GM19328 (cell line): ENCODE data around the gene TMEM53.

Experiments used
- ATAC-seq: cut with Tn5 transposase; IDR thresholded peaks from one replicate; pipeline ENCODE4 v1.9.1; 2021; ENCODE audit warnings: mild to moderate bottlenecking, moderate library complexity; ENCODE audit not compliant: unreplicated experiment

Gene TMEM53

DNA sequence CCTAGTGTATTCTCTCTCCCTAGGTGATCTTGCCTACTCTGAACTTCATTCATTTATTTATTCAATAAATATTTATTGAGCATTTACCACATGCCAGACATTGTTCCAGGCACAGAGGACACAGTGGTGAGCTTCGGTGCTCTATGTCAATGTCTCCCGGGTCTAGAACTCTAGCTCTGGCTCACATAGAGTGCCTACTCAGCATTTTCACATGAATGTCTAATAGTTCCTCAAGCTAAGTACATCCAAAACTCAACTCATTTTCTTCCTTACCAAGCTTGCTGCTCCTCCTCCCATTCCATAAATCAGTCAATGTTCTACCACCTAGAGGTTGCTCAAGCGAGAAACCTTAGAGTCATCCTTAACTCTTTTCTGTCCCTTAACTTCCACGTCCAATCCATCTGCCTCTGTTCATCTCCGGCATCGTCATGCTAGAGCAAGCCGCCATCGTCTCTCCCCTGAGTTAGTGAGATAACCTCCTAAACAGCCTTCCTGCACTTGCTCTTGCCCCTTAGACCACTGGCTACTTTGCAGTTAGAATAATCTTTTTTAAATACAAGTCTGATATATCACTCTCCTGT is 67.5 kb downstream of the TMEM53 start:
- no peak for ATAC-seq

- no peak for ATAC-seq
Observed at GRCh38 chr1:44605914-44606615, 68.2 kb downstream of the TMEM53 start.

DNA sequence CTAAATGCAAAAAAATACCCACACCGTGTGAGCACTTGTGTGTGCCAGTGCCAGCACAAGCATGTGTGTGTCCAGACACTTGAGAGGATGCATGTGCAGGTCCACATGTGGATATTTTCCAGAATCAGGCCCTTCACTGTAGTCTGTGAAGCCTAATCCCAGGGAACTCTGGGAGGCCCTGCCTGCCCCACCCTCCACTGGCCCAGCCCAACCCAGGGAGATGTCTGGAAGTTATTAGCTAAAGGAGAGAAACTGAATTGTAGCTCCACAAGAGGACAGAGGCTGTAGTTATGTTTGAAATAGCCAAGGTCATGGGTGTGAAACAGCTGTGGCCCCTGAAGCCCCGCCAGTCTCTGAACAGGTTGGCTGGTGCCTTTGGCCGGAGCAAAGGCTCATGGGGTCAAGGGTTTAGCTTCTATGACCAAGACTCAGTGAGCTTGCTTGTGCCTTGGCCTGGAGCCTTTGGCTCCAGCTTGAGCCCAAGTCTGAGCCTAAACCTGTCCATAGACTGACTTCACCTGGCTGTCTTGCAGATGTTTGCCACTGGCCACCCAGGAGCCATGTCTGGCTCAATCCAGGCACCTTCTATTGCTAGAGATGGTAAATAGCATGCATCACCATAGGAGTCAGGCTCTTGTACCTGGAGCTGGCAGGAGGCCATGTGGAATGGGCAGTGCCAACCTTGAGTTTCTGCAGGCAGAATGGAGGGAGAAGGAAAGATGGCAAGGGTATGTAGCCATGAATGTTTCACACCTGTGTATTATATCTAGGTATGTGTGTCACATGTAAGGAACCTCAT is 69.9 kb downstream of the TMEM53 start:
- no peak for ATAC-seq

DNA sequence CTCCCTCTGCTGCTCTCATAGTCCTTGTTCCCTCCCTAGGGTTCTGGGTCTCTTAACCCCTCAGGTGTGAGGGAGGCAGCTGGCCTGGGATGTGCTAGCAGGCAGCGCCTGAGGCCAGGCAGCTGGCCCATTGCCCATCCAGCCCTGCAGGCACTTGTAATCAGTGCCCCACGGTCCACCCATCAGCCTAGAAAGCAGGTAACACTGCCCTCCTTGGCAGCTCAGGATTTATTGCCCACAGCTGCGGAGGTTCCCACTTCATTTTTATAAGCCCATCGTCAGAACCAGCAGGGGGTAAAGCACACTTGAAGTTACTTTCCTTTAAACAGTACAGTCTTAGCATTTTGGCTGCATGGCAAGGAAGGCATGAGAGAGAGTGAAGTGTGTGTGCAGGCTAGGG is 70.6 kb downstream of the TMEM53 start:
- ATAC-seq = no peak
